PC-9 (cell line): ENCODE results near the gene PCDHGA5. TPM values are rescaled to one million over a fixed set of nuclear protein-coding genes. Genes with fewer than 3 reads are reported as not detected.
A peak's percentile ranks its signal among the peaks of the same experiment; 100 is the strongest.
"Not testable (repeated sequence)": the region's sequence is repeated elsewhere in the genome, so short reads cannot be mapped to it uniquely, and the experiment has no call there.

ENCODE experiments used
- BruUV-seq: library from RNA; stranded (reverse); fragments of 400-500 nt; replicated peaks from 2 replicates; lab custom pipeline; 2021; lab: Mats Ljungman, UMichigan
- CTCF ChIA-PET: fragments of 300-600 bp; sonication (Branson Sonifier 250); formaldehyde crosslinking; loops from one replicate; lab custom pipeline; 2022; ENCODE audit warnings: antibody characterized with exemption; lab: Charles Lee
- POLR2A ChIA-PET: fragments of 300-600 bp; sonication (Branson Sonifier 250); formaldehyde crosslinking; loops from one replicate; lab custom pipeline; 2022; ENCODE audit warnings: antibody characterized with exemption; ENCODE audit not compliant: unreplicated experiment; lab: Charles Lee
- DNase-seq, 2 experiments: peaks; one replicate each; pipeline versions ENCODE4 v3.0.0 to v3.0.0-alpha.2; 2015 to 2022; ENCODE audit warnings: mixed read lengths in 1 of 2
- H2AFZ ChIP-seq: fragments of 200-600 bp; sonication (generic); 2 replicates; pipeline ENCODE4 v1.8.1; 2017; ENCODE audit warnings: antibody characterized with exemption
- H3F3A ChIP-seq: fragments of 200-600 bp; sonication (generic); 2 replicates; pipeline ENCODE4 v1.8.1; 2017; ENCODE audit warnings: antibody characterized with exemption, mild to moderate bottlenecking, low read depth; ENCODE audit not compliant: insufficient read depth
- H3K27ac ChIP-seq: fragments of 200-600 bp; sonication (generic); 2 replicates; pipeline ENCODE4 v1.6.1; 2016; ENCODE audit warnings: mixed run types
- H3K27me3 ChIP-seq: fragments of 200-600 bp; sonication (generic); 2 replicates; pipeline ENCODE4 v1.6.1; 2016; ENCODE audit warnings: low read depth, mixed run types; ENCODE audit not compliant: insufficient read depth
- H3K36me3 ChIP-seq: fragments of 200-600 bp; sonication (generic); 2 replicates; pipeline ENCODE4 v1.6.1; 2016; ENCODE audit warnings: low read depth, mixed run types
- H3K4me1 ChIP-seq: fragments of 200-600 bp; sonication (generic); replicated peaks from 2 replicates; pipeline ENCODE4 v1.6.1; 2016; ENCODE audit warnings: mixed run types; ENCODE audit not compliant: insufficient read depth
- H3K4me2 ChIP-seq: fragments of 200-600 bp; sonication (generic); 2 replicates; pipeline ENCODE4 v1.6.1; 2017; ENCODE audit warnings: mixed run types
- H3K4me3 ChIP-seq: fragments of 200-600 bp; sonication (generic); 2 replicates; pipeline ENCODE4 v1.6.1; 2016; ENCODE audit warnings: mixed run types
- H3K79me2 ChIP-seq: fragments of 200-600 bp; sonication (generic); 2 replicates; pipeline ENCODE4 v1.6.1; 2017; ENCODE audit warnings: low read depth, mixed run types
- H3K9me2 ChIP-seq: fragments of 200-600 bp; sonication (generic); 2 replicates; pipeline ENCODE4 v1.8.1; 2017; ENCODE audit warnings: mild to moderate bottlenecking; ENCODE audit not compliant: insufficient read depth
- H3K9me3 ChIP-seq: fragments of 200-600 bp; sonication (generic); 2 replicates; pipeline ENCODE4 v1.8.1; 2016; ENCODE audit warnings: low read depth; ENCODE audit not compliant: insufficient read depth
- H4K20me1 ChIP-seq: fragments of 200-600 bp; sonication (generic); 2 replicates; pipeline ENCODE4 v1.8.1; 2017; ENCODE audit not compliant: insufficient read depth
- EZH2 ChIP-seq: fragments of 200-600 bp; sonication (generic); IDR thresholded peaks from 2 replicates; pipeline ENCODE4 v1.8.0; 2017; ENCODE audit warnings: antibody characterized with exemption, low read depth
- intact Hi-C: fragments of 100-400 bp; cut with micrococcal nuclease; formaldehyde crosslinking; loops from one replicate; pipeline ENCODE4 v1.10.0; 2022; ENCODE audit not compliant: unreplicated experiment
- total RNA-seq: library from RNA; stranded (reverse); gene quantifications from 2 replicates; pipeline ENCODE4 v1.2.3, GENCODE V29; 2021
- TF ChIP-seq, protein P1 (sequence below): fragments of 200-600 bp; sonication (generic); conservative IDR thresholded peaks from 2 replicates; pipeline ENCODE4 v1.6.1; 2017; ENCODE audit warnings: mixed run types, antibody characterized with exemption, mild to moderate bottlenecking, moderate library complexity

The PCDHGA5 gene
- total RNA-seq, 1 experiment from 2014 or later = 0.13 TPM

- ChIA-PET POLR2A (no interaction called here), CTCF (no interaction called here)
- H3K36me3 ChIP-seq = 0 out of 2 replicates have a peak, but pooled peaks cover 4% of the 10 kb centered on the region
- BruUV-seq = no TSS peak
- DNase-seq = peak; percentile 45 to 56
- no peaks in the 10 kb centered on the region for H4K20me1 ChIP-seq
- no peaks in the 10 kb centered on the region for H3K79me2 ChIP-seq
- intact Hi-C loops = loop anchor here (5.0 to 10.0 kb wide), 3 partner anchors 89 to 236 kb away; partner anchors contain the start of genes PCDHGA10 and PCDHGB7
- H2AFZ ChIP-seq = peak overlapping the region; percentile 77
- no peaks in the 10 kb centered on the region for H3K9me2 ChIP-seq
- H3K4me1 ChIP-seq = 0 out of 2 replicates have a peak, but pooled peaks cover 2% of the 10 kb centered on the region
- no peak overlapping the region for H3K27ac ChIP-seq
- peaks cover 7% of the 10 kb centered on the region; the same call in 1 of the 2 replicates for H3F3A ChIP-seq
- H3K4me2 ChIP-seq = peak overlapping the region; percentile 60
- TF ChIP-seq EZH2 = no peak
- TF ChIP-seq, protein P1, sequence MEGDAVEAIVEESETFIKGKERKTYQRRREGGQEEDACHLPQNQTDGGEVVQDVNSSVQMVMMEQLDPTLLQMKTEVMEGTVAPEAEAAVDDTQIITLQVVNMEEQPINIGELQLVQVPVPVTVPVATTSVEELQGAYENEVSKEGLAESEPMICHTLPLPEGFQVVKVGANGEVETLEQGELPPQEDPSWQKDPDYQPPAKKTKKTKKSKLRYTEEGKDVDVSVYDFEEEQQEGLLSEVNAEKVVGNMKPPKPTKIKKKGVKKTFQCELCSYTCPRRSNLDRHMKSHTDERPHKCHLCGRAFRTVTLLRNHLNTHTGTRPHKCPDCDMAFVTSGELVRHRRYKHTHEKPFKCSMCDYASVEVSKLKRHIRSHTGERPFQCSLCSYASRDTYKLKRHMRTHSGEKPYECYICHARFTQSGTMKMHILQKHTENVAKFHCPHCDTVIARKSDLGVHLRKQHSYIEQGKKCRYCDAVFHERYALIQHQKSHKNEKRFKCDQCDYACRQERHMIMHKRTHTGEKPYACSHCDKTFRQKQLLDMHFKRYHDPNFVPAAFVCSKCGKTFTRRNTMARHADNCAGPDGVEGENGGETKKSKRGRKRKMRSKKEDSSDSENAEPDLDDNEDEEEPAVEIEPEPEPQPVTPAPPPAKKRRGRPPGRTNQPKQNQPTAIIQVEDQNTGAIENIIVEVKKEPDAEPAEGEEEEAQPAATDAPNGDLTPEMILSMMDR = peak; percentile 55; the same call in 1 of the 2 replicates
- no peaks in the 10 kb centered on the region; the same call in 1 of the 2 replicates for H3K27me3 ChIP-seq
- peaks cover 19% of the 10 kb centered on the region for H3K9me3 ChIP-seq
- H3K4me3 ChIP-seq = peak overlapping the region; percentile 23; the same call in 1 of the 2 replicates
Measured at GRCh38 chr5:141326088-141326854, 37.7 kb upstream of the PCDHGA5 start.

GRCh38 chr5:141328231-141328630 is 35.7 kb upstream of the PCDHGA5 start:
- Histone ChIP-seq H3F3A (no peaks in the 10 kb centered on the region), H3K4me2 (no peak overlapping the region), H3K4me3 (no peak overlapping the region), H2AFZ (no peak overlapping the region), H3K4me1 (no peaks in the 10 kb centered on the region), H4K20me1 (no peaks in the 10 kb centered on the region), H3K27ac (no peak overlapping the region), H3K9me3 (no peaks in the 10 kb centered on the region), H3K36me3 (no peaks in the 10 kb centered on the region), H3K27me3 (no peaks in the 10 kb centered on the region; the same call in 1 of the 2 replicates), H3K79me2 (no peaks in the 10 kb centered on the region), H3K9me2 (no peaks in the 10 kb centered on the region)
- TF ChIP-seq, protein P1 = no peak
- TF ChIP-seq EZH2 = no peak
- intact Hi-C loops = loop anchor here (5.0 to 10.0 kb wide), 3 partner anchors 87 to 234 kb away; partner anchors contain the start of genes PCDHGA10 and PCDHGB7
- DNase-seq = no peak
- CTCF ChIA-PET = no interaction called here
- BruUV-seq = no TSS peak
- POLR2A ChIA-PET = no interaction called here

DNA sequence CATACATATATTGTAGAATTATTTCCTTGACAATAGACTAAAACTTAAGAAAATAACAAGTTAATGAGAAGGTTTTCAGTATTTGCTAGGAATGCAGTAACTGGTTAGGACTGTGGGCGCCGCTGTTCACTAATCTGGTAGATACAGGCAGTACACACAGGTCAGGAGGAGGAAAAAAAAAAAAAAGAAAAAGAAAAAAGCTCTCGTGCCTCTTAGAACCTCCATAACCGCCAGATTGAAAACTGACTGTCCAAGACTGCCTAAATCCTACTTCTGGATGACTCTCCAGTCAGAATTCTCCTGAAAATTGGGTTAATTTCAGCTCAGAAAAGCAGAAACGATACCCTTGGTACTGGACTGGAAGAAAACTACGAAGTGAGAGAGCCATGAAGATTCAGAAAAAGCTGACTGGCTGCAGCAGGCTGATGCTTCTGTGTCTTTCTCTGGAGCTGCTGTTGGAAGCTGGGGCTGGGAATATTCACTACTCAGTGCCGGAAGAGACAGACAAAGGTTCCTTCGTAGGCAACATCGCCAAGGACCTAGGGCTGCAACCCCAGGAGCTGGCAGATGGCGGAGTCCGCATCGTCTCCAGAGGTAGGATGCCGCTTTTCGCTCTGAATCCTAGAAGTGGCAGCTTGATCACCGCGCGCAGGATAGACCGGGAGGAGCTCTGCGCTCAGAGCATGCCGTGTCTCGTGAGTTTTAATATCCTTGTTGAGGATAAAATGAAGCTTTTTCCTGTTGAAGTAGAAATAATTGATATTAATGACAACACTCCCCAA is 33.5 kb upstream of the PCDHGA5 start, which contains the start of gene PCDHGA1:
Gene PCDHGA1 (plus strand): TSS at position 216 of the 782 bp plus-strand sequence.
- no peaks in the 10 kb centered on the region for H3K9me3 ChIP-seq
- no peak for TF ChIP-seq EZH2
- TF ChIP-seq, protein P1 = peak; percentile 66; the same call in 1 of the 2 replicates
- CTCF ChIA-PET = interaction anchor here (0.6 to 1.2 kb wide), 7 partner anchors 10 to 245 kb away, joined by 3 to 6 read pairs (median 3); partner anchors contain the start of genes PCDHGB3 and TAF7
- H3K27ac ChIP-seq = no peak within 1 kb of the TSS
- no peaks in the 10 kb centered on the region for H3K79me2 ChIP-seq
- H4K20me1 ChIP-seq = no peaks in the 10 kb centered on the region
- 0 out of 2 replicates have a peak within 1 kb of the TSS, but pooled peaks have one; percentile 15 for H2AFZ ChIP-seq
- peak within 1 kb of the TSS; percentile 51 for H3K4me2 ChIP-seq
- H3K36me3 ChIP-seq = no peaks in the 10 kb centered on the region
- H3K4me3 ChIP-seq = no peak within 1 kb of the TSS; the same call in 1 of the 2 replicates
- 0 out of 2 replicates have a peak, but pooled peaks cover 5% of the 10 kb centered on the region for H3K4me1 ChIP-seq
- intact Hi-C loops = no loop called here
- H3K27me3 ChIP-seq = no peaks in the 10 kb centered on the region; the same call in 1 of the 2 replicates
- peak in 1 of 2 experiments; percentile 35 for DNase-seq
- no peaks in the 10 kb centered on the region for H3K9me2 ChIP-seq
- POLR2A ChIA-PET = interaction anchor here (0.7 kb wide), 1 partner anchor 9 kb away, joined by 3 read pairs; no protein-coding TSS in a partner anchor
- H3F3A ChIP-seq = no peaks in the 10 kb centered on the region
- BruUV-seq = no TSS peak

GRCh38 chr5:141332571-141332970 is 31.4 kb upstream of the PCDHGA5 start:
- BruUV-seq, H3K4me3 ChIP-seq, H3K9me3 ChIP-seq, H3K9me2 ChIP-seq, H3K4me2 ChIP-seq, DNase-seq, H3K4me1 ChIP-seq, POLR2A ChIA-PET, H3F3A ChIP-seq, CTCF ChIA-PET, H3K79me2 ChIP-seq, H2AFZ ChIP-seq, H3K27ac ChIP-seq, H3K36me3 ChIP-seq, H3K27me3 ChIP-seq, intact Hi-C loops, H4K20me1 ChIP-seq: not testable (repeated sequence)
